HG03520 (cell line): ENCODE results near the gene RPSA.
"Not testable (repeated sequence)": the region's sequence is repeated elsewhere in the genome, so short reads cannot be mapped to it uniquely, and the experiment has no call there.

ENCODE experiments used
- ATAC-seq: cut with Tn5 transposase; IDR thresholded peaks from one replicate; pipeline ENCODE4 v1.9.1; 2021; ENCODE audit warnings: mild to moderate bottlenecking, moderate library complexity; ENCODE audit not compliant: unreplicated experiment

The RPSA gene

DNA sequence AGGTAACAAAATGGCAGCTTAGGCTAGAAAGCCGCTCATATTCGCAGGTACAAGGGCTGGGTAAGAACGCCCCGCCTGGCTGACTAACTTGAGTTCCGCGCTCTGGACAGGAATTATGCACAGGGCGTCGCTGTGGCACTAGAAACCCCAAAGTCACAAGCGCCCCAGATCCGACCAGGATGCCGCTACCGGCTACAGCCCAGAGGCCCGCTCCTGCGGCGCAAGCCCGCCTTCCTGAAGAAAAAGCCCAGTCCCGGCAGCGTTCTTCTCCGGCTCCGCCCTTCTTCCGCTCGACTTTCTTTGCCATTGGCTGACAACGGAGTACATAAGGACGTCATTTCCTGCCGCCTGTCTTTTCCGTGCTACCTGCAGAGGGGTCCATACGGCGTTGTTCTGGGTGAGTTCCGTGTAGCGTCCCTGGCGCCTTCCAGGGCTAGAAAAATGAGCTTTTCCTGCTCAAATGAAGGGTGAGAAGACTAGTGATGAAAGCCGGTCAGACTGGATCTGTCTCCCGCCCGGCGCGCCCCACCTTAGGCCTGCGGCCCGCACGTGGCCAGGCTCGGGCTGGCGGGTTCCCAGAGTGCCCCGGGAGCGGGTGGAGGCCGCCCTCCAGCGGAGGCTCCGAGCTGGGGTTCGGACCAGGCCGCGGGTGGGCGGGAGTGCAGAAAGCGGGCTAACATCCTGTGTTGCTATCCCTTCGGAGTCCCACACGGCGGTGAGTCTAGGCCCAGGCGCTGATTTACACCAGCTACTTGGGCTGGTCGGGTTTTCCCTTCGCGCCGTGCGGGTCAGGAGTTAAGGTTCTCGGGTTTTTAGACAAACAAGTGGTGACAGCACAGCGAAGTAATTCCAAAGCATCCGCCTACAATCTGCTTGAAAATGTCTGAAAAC, at the start of gene RPSA:
Gene RPSA, plus strand, starts transcription at position 353 of the 891 bp plus-strand sequence. CDS start 934 bp downstream, outside the sequence.
- peak; percentile 92 for ATAC-seq

DNA sequence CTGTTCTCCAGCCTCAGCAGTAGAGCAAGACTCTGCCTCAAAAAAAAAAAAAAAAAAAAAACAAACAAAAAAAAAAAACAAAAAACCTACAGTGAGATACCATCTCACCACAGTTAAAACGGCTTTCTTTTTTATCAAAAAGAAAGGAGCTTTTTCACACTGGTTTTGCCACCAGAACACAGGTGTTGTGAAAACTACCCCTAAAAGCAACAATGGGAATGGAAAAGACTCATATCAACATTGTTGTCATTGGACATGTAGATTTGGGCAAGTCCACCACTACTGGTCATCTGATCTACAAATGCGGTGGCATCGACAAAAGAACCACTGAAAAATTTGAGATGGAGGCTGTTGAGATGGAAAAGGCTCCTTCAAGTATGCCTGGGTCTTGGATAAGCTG, 48.2 kb upstream of the RPSA start:
- ATAC-seq = no peak

DNA sequence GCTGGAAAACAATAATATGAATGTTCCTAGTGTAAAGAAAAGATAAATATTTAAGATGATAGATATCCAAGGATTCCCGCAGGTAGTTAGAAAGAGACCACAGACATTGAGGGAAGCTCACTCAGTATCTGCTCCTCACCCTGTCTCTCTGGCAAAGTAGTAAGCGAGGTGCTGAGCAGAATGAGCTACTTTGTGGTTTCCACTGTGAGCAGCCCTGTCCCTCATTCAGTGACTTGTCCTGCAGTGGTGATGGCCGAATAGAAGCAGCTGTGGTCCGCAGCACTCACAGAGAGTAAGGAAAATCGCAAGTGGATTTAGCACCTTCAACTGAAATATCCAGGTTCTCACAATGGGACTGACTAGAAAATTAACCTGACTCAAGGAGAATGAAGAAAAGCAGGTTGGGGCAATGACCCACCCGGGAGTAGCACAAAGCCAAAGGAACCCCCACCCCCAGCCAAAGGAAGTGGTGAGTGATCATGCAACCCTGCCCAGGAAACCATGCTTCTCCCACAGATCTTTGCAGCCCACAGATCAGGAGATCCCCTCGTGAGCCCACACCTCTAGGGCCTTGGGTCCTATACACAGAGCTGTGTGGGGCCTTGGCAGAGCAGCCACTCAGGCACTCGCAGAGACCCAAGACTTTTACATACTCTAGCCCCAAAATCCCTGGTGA, 45.1 kb upstream of the RPSA start:
- no peak for ATAC-seq

DNA sequence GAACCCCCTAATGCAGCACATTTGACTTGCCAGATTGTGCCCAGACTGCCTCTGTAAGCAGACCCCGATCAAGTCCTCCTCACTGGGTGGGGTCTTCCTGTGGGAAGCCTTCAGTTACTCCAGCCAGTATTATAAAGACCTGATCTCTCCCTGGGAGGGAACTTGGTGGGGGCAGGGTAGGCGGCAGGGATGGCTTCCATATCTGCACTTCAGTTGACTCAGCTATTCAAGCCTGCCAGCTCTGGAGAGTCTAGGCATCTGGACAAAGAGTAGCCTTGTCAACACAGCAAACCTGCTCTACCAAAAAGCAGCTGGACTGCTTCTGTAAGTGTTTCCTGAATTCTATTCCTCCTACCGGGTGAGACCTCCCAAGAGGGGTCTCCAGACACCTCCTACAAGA, 44.3 kb upstream of the RPSA start:
- ATAC-seq = no peak

DNA sequence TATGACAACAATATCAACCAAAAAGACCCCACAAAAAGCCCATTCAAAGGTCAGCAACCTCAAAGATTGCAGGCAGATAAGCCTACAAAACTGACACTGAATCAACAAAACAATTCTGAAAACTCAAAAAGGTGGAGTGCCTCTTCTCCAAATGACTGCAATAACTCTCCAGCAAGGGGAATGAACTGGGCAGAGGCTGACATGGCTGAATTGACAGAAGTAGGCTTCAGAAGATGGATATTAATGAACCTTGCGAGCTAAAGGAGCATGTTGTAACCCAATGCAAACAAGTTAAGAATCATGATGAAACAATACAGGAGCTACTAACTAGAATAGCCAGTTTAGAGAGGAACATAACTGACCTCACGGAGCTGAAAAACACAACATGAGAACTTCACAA, 43.7 kb upstream of the RPSA start:
- no peak for ATAC-seq

DNA sequence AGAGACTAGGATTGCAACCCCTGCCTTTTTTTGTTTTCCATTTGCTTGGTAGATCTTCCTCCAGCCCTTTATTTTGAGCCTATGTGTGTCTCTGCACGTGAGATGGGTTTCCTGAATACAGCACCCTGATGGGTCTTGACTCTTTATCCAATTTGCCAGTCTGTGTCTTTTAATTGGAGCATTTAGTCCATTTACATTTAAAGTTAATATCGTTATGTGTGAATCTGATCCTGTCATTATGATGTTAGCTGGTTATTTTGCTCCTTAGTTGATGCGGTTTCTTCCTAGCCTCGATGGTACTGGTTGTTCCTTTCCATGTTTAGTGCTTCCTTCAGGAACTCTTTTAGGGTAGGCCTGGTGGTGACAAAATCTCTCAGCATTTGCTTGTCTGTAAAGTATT, 36.1 kb upstream of the RPSA start:
- ATAC-seq = not testable (repeated sequence)

DNA sequence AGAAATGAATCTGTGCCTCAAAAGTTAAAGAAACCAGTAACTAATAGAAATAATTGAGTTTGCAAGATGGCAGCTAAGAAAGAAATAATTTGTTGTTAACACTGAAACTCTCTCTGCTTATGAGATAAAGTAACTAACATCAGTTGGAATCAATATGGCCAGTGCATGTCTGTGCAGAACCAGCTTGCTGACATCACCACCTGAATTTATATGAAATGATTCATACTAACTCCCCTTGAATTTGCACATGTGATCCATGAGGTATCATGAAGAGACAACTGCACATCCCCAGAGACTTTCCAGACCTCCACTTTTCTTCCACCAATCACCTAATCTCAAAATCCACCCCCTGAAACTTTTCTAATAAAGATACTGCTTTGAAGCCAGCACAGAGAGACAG, 33.7 kb upstream of the RPSA start:
- no peak for ATAC-seq

DNA sequence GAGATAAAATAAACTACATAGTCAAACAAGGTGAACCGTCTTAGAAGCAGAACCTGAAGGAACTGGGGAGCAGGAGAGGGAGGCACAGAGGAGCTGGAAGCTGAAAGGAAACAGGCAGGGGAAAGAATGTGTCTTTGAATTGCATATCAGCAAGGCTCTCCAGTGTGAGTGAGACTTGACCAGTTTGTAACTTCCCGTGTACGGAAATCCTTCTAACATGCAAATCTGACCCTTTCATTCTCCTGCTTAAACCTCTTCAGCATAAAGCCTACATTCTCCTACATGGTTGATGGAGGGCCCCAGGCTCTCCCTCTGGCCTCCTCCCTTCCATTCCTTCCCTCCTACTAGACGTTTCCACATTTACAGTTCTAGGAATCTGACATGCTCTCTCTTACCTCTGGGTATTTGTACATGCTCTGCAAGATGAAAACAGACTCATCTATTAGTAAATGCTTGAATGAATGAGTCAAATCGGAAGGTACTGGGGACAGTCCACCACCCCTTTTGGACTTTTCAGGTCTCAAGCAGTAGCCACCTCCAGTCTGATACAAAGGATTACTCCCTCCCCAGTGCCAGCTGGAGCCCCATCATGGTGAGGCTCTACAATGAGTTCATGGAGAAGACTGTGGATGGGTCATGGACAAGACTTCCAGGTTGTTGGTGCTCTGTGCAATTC, 29.4 kb upstream of the RPSA start:
- no peak for ATAC-seq

DNA sequence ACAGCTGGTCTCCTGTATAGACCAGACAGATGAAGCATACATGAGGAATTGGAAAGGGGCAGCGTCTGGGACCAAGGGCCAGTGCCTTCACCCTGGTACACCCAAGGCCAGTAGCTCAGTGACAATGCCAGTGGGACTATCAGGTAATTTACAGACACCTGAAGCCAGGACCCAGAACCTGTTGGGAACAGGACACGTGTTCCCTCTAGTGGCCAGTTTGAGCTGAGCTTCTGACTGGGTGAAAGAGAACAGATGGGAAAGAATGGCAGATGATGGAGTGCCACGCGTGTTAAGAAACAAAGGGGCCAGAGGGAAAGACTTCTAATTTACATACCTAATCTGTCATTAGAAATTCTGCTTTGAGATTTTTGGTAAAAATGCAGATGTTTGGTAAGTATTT, 28.4 kb upstream of the RPSA start:
- peak; percentile 62 for ATAC-seq

DNA sequence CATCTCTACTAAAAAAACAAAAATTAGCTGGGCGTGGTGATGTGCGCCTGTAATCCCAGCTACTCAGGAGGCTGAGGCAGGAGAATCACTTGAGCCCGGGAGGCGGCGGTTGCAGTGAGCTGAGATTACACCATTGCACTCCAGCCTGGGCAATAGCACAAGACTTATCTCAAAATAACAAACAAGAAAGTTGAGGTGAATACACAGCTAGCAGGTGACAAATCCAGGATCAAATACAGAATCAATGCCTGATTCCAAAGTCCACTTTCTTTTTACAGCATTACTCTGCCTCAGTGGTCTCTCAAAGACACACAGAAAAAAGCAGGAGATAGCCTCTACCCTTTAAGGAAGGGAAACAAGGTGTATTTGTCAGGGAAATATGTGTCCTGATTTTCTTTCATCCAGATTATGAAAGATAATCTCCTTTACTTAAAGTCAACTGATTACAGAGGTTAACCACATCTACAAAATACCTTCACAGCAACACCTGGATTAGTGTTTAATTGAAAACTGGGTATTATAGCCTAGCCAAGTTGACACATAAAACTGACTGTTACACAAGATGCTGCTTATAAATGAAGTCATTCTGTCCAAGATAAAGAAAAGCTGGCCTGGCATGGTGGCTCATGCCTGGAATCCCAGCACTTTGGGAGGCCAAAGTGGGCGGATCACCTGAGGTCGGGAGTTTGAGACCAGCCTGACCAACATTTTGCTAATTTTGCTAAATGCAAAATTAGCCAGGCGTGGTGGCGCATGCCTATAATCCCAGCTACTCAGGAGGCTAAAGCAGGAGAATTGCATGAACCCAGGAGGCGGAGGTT, 27.4 kb upstream of the RPSA start:
- no peak for ATAC-seq

DNA sequence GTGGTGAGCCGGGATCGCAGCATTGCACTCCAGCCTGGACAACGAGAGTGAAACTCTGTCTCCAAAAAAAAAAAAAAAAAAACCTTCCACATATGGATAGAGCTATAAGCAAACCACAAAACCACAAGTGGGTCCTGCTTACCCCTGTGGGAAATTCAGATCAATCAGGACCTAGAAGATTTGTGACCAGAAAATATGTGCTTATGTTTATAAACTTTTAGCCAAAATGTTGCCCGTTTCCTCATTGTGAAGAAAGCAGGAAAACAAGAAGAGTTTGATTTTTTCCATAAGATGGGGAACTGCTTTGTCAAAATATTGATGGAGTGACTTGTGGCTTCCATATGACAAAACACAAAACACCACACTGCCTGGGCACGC, 26.8 kb upstream of the RPSA start:
- no peak for ATAC-seq

DNA sequence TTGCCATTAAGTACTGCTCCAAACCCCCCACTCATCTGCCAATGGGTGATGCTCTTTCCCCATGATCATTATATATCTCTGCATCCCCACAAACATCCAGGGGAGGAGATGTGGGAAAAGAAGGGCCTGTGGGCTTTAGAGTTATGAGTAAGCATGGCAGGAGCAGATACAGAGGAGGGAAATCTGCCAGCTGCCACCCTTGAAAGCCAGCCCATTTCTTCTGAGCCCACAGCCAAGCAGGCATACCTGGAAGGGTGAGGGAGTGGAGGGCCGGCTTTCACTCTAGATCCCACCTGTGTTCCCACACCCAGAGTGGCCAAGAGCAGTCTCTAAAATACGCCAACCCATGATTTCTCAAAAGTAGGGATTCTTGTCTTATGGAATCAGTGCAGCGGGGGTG, 25.1 kb upstream of the RPSA start:
- no peak for ATAC-seq

DNA sequence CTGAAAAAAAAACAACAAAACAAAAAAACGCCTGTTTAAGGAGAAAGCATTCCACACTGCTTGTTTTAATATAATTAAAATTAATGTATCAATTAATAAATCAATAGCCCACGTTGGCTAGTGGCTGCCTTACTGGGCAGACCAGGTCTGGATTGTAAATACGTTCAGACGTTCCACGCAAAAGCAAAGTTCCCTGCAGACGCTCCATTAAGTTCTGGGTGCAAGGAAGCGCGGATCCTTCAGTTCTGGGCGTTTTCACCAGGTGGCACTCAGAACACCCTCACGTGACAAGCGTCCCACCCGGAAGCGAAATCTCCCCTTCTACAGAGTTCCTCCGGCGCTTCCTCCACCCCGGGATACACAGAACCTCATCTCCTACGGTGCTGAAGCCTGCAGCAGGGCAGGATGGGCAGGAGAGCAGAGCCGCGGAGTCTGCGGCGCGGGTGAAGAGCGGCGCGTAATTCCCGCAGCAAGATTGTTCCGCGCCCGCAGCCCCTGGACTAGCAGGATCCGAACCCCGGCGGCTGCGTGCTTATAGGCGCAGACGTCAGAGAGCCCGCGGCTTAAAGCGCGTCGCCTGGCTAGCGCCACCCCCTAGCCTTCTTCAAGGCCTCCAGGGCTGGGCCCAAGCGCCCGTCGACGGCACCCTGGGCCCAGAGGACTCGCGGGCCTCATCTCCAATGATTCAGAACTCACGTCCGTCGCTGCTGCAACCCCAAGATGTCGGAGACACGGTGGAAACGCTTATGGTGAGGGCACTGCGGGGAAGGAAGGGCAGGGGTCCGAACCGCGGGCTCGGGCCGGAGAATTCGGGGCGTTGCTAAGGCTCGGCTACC, 23.3 kb upstream of the RPSA start, which contains the start of gene SLC25A38:
Gene SLC25A38, plus strand, starts transcription at position 326 of the 836 bp plus-strand sequence. Its CDS starts 355 bp downstream, at position 681.
- ATAC-seq = peak; percentile 70

DNA sequence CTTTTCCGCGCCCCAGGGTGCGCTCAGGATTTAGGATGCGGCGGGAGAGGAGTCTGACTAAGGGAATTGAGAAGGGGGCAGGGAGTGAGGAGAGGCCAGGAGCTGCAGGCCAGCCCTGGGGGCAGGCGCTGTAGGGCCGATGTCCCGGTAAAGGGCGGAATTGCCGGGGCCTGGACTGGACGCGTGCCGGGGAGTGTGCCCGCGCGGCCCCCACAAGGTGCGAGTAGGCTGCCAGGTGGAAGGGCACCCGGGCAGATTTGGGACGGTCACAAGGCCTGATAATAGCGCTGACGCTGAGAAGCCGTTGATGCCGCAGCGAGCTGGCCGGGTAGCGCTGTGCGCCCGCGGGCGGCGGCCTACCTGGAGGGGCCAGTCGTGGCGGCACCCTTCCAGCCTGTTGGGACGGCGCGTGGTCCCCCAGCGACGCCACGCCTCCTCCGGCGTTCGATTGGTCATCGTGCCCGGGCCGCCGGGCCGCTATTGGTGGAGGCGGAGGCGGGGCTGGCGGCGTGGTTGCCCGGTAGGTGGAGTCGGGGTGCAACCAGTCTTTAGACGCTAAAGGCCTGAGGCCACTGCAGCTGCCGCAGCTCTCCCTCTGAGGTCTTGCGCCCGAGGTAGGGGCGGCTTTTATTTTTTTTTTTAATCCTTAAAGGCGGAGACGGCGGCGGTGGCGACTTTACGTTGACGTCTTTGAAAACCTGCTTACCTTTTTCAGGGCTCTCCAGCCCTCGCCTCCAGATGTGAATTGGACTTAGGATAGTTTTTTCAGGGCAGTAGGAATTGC, 22.4 kb upstream of the RPSA start:
- peak; percentile 67 for ATAC-seq

DNA sequence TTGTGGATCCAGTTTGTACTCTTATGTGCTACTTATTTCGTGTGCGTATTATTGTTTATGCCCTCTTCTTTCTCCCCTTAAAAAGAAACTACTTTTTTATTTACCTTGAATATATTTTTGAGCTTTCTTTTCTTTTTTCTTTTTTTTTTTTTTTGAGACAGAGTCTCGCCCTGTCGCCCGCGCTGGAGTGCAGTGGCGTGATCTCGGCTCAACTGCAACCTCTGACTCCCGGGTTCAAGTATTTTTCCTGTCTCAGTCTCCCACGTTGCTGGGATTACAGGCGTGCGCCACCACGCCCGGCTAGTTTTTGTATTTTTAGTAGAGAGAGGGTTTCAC, 21.9 kb upstream of the RPSA start:
- ATAC-seq = no peak

DNA sequence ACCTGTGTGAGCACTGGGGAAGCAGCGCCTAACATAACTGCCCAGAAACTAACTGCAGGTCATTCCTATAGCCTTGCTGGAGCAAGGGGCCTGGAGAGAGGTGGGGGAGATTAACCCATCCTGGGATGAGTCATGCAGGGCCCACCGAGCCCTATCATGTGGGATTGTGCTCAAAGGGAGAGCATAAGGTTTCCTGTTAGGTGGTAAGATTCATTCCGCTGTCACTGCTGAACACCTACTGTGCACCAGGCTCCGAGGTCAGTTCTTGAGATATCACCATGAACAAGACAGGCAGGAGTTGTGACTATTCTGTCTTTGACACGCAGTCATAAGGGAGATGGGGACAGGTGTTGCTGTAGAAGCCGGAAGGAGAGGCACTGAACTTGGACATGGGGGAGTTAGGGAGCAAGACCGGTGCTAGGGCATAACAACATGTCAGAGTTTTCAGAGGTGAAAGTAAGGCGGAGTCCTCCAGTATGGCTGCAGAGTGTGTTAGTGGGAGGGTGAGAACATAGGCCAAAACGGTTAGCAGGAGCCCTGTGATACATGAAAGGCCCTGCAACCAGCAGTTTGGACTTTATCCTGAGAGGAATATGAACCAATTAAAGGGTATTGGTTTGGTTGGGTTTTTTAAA, 20.9 kb upstream of the RPSA start:
- no peak for ATAC-seq

DNA sequence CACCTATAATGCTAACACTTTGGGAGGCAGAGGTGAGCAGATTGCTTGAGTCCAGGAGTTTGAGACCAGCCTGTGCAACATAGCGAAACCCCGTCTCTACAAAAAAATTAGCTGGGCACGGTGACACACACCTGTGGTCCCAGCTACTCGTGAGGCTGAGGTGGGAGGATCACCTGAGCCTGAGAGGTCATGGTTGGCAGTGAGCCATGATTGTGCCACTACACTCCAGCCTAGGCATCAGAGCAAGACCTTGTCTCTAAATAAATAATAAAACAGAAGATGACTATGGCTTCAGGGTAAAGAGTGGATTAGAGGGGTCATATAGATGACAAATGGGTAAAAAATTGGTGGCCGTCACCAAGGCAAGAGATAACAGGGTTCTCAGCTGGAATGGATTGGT, 20.2 kb upstream of the RPSA start:
- ATAC-seq = no peak

DNA sequence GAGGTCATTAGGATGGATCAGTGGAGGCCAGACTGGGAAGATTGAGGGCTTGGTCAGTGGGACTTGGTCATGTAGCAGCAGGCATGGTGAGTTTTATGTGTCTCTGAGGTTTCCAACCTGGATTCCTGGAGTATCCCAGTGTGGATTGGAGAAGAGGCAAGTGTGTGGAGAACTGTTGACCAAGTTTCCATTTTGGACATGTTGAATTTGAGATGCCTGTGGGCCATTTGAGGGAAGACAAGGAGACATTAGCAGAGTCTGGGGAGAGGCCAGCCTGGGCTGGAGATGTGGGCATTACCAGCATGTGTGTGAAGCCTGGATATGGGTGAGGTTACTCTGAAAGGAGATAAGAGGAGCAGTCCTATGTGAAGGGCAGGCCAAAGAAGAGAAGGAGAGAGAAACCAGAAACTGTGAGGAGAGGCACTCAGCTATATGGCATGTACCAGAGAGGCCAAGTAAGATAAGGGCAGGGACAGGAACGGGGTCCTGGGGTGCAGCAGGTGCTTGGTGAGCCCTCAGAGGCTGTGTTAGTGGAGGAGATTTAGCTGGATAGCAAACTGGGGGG, 19.0 kb upstream of the RPSA start:
- ATAC-seq = no peak
